ENCODE results near the gene ADD1. TPM values are rescaled to one million over a fixed set of nuclear protein-coding genes. Genes with fewer than 3 reads are reported as not detected.

The ADD1 gene
- total and polyA plus RNA-seq, 2 of the 13 experiments (the other 11 are each of a cell fraction or from before 2014, with no cell fraction given) = 73.9 to 122 TPM

DNA sequence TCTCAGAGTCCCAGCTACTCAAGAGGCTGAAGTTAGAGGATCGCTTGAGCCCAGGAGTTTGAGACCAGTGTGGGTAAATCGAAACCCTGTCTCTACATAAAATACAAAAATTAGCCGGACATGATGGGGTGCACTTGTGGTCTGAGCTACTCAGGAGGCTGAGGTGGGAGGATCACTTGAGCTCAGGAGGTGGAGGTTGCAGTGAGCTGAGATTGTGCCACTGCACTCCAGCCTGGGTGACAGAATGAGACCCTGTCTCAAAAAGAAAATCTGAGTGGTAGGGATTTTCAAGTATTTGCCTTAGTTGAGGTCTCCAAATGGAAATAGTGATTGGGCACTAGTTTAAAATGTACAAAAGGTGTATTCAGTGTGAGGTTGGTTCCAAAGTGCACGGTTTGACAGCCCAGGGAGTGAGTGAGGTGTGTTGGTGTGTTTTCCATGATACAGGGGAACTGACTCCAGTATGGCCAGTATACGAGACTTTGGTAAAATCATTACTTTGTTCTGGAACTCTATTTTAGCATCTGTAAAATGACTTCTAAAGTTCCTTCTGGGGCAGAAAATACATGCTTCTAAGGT is 13.8 kb downstream of the ADD1 start (continued):
- no peak for TF ChIP-seq ZBTB42 (CRISPR knock-in tag; IDR thresholded peaks at IDR 0.05)
- no peak for TF ChIP-seq HIVEP1 (CRISPR knock-in tag; IDR thresholded peaks at IDR 0.05)
- TF ChIP-seq ARNTL (CRISPR knock-in tag; IDR thresholded peaks at IDR 0.05) = no peak
- no peak for TF ChIP-seq TARDBP (CRISPR knock-in tag; IDR thresholded peaks at IDR 0.05)
- TF ChIP-seq ARHGAP35 (CRISPR knock-in tag; IDR thresholded peaks at IDR 0.05; ENCODE audit: borderline replicate concordance) = no peak
- TF ChIP-seq ZNF784 (CRISPR knock-in tag; IDR thresholded peaks at IDR 0.05; ENCODE audit: borderline replicate concordance) = no peak
- TF ChIP-seq GABPB1 (CRISPR knock-in tag; IDR thresholded peaks at IDR 0.05) = no peak
- TF ChIP-seq, protein P1, sequence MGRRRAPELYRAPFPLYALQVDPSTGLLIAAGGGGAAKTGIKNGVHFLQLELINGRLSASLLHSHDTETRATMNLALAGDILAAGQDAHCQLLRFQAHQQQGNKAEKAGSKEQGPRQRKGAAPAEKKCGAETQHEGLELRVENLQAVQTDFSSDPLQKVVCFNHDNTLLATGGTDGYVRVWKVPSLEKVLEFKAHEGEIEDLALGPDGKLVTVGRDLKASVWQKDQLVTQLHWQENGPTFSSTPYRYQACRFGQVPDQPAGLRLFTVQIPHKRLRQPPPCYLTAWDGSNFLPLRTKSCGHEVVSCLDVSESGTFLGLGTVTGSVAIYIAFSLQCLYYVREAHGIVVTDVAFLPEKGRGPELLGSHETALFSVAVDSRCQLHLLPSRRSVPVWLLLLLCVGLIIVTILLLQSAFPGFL (CRISPR knock-in tag; IDR thresholded peaks at IDR 0.05) = no peak
- no peak for TF ChIP-seq PHF5A (CRISPR knock-in tag; IDR thresholded peaks at IDR 0.05; ENCODE audit: low read depth, unreplicated experiment)
- TF ChIP-seq ZNF441 (CRISPR knock-in tag; IDR thresholded peaks at IDR 0.05; ENCODE audit: borderline replicate concordance) = no peak
- 0 out of 2 replicates have a peak, but pooled peaks have one; percentile 66 for TF ChIP-seq ZNF644 (CRISPR knock-in tag; IDR thresholded peaks at IDR 0.05; ENCODE audit: low read depth)
- TF ChIP-seq HDAC2 (CRISPR knock-in tag; IDR thresholded peaks at IDR 0.05) = peak; percentile 18; the same call in 1 of the 2 replicates
- TF ChIP-seq HBP1 (CRISPR knock-in tag; IDR thresholded peaks at IDR 0.05; ENCODE audit: low read depth) = no peak
- TF ChIP-seq ZNF142 (CRISPR knock-in tag; IDR thresholded peaks at IDR 0.05) = no peak
- no peak for TF ChIP-seq RFX1 (IDR thresholded peaks at IDR 0.05)
- TF ChIP-seq ZNF652 (CRISPR knock-in tag; IDR thresholded peaks at IDR 0.05; ENCODE audit: borderline replicate concordance, low read depth) = no peak
- no peak for TF ChIP-seq ZKSCAN5 (CRISPR knock-in tag; IDR thresholded peaks at IDR 0.05)
- TF ChIP-seq FOXC1 (CRISPR knock-in tag; IDR thresholded peaks at IDR 0.05; ENCODE audit: borderline replicate concordance) = no peak
- TF ChIP-seq, protein P2, sequence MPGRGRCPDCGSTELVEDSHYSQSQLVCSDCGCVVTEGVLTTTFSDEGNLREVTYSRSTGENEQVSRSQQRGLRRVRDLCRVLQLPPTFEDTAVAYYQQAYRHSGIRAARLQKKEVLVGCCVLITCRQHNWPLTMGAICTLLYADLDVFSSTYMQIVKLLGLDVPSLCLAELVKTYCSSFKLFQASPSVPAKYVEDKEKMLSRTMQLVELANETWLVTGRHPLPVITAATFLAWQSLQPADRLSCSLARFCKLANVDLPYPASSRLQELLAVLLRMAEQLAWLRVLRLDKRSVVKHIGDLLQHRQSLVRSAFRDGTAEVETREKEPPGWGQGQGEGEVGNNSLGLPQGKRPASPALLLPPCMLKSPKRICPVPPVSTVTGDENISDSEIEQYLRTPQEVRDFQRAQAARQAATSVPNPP (CRISPR knock-in tag; IDR thresholded peaks at IDR 0.05) = no peak
- no peak for TF ChIP-seq RCOR2 (CRISPR knock-in tag; IDR thresholded peaks at IDR 0.05)
- TF ChIP-seq ZNF841 (CRISPR knock-in tag; IDR thresholded peaks at IDR 0.05; ENCODE audit: borderline replicate concordance) = no peak
